RCC 7860 (cell line): ENCODE measurements around the gene GPR68.
A peak's percentile ranks its signal among the peaks of the same experiment; 100 is the strongest.

Experiments used
- DNase-seq: peaks from one replicate; pipeline ENCODE4 v3.0.0-alpha.2; 2015; ENCODE audit warnings: low spot score
- FAIRE-seq: peaks from 2 replicates; lab custom pipeline; 2012; peaks lifted over from hg19 to GRCh38; lab: Jason Lieb, UNC

GPR68 gene, protein sequence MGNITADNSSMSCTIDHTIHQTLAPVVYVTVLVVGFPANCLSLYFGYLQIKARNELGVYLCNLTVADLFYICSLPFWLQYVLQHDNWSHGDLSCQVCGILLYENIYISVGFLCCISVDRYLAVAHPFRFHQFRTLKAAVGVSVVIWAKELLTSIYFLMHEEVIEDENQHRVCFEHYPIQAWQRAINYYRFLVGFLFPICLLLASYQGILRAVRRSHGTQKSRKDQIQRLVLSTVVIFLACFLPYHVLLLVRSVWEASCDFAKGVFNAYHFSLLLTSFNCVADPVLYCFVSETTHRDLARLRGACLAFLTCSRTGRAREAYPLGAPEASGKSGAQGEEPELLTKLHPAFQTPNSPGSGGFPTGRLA

DNA sequence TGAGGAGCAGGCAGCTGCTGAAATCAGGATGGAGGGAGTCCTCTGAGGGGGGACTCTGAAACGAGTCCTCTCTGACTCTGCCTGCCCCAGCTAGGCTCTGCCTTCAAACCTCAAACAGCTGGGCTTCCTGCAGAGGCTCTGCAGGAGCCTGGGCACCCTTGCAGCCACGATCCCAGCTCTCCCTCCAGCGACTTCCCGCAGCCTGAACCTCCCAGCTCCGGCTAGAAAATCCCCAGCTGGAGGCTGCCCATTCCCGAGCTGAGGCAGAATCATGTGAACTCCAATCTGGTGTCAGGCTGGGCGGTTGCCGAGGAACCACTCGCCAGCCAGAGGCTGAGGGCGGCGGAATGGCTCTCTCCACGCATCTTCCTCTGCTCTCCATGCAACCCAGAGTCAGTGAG, at the start of gene GPR68:
TSS of gene GPR68 (minus strand) at position 204 of the 401 bp plus-strand sequence. CDS start 9,654 bp downstream, outside the sequence.
- DNase-seq (peak; percentile 37), FAIRE-seq (peak; percentile 12)

DNA sequence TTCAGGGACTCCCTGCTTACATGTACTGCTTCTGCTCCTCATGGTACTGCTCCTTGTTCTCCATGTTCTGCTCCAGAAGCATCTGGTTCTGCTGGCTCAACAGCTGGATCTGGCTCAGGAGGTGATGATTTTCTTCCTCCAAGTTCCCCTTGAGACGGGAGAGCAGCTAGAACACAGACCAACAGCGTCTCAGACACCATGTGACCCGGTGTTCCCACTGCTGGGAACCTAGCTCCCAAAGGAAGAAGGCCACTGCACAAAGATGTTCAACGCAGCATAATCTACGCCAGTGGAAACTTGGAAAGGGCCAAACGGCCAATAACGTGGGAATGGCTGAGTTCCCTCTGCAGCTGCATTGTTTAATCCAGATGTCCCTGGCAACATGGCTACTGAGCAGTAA, 49.6 kb upstream of the GPR68 start:
- FAIRE-seq (no peak), DNase-seq (no peak)

DNA sequence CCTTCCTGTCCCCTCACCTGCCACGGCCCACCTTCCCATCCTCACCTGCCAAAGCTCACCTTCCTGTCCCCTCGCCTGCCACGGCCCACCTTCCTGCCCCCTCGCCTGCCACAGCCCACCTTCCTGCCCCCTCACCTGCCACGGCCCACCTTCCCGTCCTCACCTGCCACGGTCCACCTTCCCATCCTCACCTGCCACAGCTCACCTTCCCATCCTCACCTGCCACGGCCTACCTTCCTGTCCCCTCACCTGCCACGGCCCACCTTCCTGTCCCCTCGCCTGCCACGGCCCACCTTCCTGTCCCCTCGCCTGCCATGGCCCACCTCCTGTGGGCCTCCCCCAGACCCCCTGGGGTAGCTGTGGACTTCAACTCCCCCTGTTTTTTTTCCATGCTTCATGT, 48.8 kb upstream of the GPR68 start:
- no peak for FAIRE-seq
- DNase-seq: no peak

DNA sequence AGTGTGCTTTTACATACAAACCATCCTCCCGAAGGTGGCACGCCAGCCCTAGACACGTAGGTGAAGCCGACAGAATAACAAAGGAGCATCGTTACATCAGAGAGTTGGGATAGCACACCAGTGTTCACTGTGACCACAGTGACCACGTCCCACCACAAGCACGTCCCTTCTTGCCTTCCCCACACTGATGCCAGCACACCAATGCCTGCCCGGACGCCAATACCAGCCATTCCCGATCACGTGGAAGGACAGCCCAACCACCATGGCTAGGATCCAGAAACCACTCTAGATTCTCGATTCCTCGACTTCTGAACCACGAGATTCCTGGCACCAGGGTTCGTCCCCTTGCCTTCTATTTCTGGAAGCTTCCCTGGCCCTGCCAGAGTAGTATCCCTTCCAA, 48.0 kb upstream of the GPR68 start:
- FAIRE-seq: no peak
- no peak for DNase-seq

DNA sequence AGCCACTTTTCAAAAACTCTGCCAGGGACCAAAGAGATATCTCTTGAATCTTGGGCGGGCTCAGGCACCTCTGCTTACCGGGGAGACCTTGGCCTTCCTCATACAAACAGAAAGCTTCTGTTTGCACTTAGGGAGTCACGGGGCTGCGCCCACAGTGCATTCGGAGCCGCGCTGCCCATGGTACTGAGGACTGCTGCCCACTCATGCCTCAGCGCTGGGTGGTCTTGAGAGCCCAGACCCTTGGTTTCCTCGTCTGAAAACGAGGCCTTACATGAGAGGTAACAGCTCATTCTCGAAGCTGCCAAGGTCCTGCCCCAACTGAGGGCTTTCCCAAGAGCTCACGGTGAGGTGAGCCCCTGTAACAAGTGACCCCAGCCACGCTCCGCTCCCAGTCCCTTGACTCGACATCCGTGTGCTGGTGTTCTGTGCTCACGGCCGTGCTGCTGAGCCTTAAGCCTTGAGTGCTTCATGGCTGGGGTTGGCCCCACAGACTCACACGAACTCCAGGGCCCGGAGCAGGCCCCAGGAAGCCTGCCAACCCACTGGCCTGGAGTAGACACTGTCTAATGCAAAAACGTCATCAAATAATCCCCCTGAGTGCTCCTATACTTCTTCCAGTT, 47.4 kb upstream of the GPR68 start:
- DNase-seq (no peak), FAIRE-seq (no peak)

DNA sequence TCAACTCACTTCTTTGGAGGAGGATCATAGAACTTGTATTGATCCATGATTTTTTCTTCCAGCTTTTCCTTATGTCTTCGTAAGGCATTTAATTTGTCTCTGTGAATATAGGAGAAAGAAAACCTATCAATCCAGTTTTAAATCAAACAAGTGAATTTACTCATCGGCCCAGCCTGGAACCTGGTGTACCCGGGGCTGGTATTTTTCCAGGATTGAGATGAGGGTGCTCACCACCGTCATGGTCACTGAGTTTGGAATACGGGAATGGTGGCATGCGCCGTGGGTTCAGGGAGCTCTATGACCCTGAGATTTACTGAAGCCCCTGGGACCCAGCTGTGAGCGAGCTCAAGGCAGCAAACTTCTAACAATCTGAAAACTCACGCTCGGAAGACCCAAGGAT, 46.5 kb upstream of the GPR68 start:
- DNase-seq: no peak
- no peak for FAIRE-seq

DNA sequence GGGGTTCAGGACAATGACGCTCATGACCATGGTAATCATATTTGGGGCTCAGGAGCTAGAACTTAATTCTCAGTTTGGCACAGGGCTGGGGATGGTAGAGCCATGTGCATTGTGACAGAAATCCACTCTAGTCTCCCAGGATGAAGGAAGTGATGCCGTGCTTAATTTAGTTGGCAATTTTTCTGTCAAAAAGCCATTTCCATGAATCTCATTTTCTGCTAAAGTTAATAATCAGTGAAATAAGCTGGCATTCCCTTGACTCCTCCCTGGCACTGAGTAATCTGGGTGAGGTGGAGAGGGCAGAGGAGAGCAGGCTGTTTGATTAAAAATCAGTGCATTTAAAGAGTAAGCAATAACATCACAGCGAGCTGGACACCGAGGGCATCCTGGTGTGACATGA, 45.0 kb upstream of the GPR68 start:
- FAIRE-seq: no peak
- DNase-seq: no peak

DNA sequence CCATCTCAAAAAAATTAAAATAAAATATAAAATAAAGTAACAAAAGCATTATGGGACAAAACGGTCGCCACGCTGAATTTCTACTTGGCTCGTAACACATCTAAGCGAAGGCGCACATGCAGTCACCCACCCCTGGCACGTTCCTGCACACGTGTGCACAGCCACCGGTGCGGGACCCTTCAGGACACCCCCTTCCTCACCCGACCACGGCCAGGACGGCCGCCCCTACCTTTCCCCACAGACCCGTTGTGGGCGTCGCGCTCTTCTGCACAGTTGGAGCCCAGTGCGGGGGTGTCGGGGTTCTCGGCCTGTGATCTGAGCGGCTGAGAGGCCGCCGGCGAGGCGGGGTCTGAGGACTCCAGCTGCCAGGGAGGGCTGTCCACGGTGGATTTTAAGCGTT, 44.4 kb upstream of the GPR68 start:
- no peak for DNase-seq
- FAIRE-seq: no peak

DNA sequence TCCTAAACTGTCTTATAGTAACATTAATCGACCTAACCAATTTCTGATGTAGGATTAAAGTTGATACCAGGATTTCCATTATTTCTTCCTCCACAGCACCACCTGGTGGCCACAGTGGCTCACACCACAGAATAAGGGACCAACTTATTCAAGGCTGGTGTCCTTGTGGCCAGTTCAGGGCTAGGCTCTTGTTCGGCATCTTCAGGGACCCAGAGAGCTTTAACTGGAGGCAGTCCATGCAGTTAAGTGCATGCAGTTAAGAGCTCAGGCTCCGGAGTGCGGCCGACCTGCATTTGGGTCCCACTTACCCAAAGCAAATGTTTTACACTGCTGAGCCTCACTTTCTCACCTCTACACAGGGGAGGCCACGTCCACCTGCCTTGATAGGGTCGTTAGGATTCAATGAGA, 42.0 kb upstream of the GPR68 start:
- DNase-seq (peak; percentile 32), FAIRE-seq (no peak)

DNA sequence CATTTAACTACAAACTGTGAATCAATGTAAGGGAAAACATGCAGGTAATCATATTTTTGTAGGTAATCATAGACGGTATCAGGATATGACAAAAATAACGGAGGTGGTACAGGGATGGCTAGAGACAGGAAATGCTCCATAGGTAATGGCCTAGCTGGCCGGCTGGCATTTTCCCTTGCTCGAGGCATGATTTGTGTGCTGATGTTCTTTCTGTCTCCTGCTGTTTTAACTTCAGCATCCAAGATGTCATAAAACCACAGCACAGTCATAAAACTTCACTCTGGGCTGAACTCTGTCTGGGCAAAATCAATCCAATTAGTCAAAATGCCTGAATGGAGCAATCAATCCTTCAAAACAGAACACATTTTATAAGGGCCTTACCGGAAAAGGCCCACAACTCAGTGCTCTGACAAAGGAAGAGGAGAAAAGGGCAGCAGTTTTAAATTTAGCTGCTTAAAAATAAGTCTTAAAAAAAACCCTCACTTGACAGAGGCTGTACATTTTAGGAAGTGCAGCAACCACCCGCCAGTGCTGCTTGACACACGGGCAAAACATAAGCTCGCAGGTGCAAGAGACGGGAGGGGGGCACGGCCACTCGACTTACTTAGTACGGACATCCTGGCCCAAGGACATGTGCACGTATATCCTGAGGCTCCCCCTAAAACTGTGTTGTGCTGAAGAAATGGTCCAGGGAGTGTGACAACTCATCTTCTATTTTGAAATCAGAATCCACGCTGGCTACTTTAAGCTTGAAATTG, 40.5 kb upstream of the GPR68 start:
- DNase-seq (no peak), FAIRE-seq (no peak)

DNA sequence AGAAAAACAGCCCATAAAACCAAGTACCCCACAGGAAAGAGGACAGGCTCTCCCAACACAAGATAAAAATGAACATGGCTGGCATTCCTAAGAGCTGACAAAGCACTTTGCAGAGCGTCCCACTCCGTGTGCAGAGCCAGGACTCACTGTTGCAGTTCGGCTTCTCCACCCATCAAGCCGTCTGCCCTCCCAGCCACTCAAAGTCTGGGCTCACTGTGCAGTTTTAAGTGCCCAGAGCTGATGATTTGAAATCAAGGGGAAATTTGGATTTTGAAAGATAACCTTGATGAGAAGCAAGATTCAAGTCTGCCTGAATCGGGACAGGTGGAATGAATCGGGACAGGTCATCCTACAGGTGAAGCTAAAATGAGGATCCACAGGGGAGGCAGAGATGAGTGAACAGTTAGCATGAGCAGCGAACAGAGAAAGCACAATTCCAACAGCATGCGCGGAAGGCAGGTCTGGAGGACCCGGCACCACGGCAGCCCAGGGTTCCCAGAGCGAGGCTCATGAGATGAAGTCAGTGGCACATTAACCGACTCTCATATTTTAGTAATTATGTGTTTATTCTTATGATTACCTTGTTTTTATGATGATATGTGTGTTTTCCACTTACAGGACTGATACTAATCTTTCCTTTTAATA, 39.8 kb upstream of the GPR68 start:
- no peak for FAIRE-seq
- peak; percentile 30 for DNase-seq

DNA sequence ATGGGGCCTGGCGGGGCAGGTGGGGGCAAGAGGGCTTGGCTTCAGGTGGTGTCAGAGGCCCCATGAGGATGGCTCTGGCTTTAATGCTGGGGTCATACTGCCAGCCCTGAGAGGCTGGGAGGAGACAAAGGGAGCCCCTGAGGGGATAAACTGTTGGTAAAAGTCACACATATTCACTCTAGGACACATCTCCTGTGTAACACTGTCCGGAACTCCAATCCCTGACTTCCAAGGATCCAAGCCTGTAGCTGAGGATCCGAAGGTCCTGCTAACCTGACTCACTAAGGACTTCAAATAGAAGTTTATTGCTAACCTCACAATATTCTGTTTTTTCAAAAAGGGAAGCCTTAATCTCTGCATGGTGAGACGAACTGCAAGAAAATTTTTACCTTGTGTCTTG, 39.2 kb upstream of the GPR68 start:
- no peak for DNase-seq
- FAIRE-seq: no peak

DNA sequence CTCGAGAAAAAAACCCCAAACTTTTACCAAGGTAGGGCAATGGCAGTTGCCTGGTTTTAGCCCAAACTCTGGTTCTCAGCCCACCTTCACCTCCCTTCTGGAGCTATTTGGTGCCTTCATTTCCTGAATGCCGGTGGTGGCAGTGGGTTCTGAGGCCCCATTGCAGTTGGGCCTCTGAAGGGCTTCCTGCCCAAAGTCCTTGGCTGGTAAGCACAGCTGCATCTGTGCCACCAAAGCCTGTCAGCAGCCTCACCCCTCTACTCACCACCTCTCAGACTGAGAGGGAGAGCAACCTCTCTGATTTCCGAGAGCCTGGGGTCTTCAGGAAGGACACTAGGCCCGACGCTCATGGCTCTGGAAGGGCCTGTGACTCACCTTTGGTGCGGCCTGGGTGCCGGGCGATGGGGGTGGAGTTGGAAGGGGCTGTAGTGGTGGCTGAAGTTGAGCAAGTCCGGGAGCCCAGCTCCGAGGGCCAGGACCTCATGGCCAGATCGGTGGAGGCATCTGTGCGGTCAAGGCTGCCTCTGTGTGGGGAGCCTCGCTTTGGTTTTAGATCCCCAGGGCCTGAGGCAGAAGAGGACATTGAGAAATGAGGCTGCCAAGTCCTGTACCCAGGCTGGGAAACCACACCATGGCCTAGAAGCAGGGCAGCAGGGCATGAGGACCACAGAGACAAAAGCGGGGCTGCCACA, 38.6 kb upstream of the GPR68 start:
- DNase-seq (no peak), FAIRE-seq (no peak)

DNA sequence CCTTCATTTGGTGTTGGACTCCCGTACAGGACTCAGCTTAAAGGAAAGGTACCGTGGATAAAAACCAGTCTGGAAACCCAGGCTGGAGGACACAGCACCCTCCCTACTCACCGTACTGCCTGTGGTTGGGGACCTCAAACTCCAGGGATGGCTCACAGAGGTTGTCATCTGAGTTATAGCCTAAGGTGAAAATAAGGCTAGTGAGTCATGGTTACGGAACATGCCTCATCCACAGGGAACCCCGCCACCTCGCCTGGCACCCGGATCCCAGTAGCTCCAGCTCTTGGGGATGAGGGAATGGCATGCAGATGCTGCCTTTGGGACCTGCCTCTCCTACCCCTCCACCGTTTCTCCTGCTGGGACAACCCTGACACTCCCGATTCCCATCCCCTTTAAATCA, 36.8 kb upstream of the GPR68 start:
- FAIRE-seq: no peak
- peak; percentile 37 for DNase-seq

DNA sequence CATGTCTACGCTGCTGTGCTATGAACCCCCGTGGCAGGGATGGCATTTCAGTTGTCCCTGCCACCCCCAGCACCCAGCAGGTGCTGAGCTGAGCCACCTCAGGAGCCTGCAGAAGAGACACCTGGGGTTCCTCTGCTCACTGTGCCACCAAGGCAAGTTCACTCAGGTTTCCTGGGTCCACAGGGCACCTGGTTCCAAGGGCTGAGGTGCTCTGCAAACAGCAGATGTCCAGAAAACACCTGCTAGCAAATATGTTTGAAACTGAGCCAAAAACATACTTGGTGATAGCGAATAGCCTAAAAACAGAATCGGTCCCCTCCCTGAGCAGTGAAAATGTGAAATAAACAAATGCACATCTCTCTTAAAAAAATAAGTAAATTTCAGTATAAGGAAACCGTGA, 35.6 kb upstream of the GPR68 start:
- DNase-seq: no peak
- no peak for FAIRE-seq

DNA sequence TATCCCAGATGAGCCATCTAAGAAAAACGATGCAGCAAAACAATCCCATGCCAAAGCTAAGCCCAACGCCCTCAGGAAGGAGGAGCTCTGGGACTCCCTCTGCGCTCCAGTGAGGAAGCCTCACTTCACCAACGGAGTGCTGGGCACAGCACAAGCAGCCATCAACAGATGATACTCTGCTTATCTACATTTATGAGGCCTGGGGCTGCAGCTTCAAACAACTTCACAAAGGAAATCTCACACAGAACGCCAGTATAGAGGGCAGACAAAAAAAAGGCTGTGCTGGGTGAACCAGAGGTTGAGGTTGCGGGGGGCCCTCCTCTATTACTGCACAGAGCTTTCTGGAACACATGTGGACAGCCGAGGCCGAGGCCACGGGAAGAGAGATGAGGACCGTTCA, 34.9 kb upstream of the GPR68 start:
- FAIRE-seq (no peak), DNase-seq (no peak)

DNA sequence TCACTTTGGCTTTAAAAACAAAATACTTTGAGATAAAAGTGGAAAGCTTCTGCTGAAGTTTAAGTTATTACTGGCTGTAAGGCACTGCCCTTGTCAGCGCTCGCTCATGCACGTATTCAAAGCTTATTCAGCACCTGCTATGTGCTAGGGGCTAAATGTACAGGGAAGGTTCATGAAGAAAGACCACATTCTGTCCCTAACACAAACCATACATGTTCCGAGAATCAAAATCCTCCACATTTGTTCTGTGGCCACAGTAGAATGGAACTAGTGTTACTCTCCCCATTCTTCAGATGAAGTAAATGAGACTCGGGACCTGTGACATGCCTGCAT, 33.8 kb upstream of the GPR68 start:
- FAIRE-seq (no peak), DNase-seq (no peak)

DNA sequence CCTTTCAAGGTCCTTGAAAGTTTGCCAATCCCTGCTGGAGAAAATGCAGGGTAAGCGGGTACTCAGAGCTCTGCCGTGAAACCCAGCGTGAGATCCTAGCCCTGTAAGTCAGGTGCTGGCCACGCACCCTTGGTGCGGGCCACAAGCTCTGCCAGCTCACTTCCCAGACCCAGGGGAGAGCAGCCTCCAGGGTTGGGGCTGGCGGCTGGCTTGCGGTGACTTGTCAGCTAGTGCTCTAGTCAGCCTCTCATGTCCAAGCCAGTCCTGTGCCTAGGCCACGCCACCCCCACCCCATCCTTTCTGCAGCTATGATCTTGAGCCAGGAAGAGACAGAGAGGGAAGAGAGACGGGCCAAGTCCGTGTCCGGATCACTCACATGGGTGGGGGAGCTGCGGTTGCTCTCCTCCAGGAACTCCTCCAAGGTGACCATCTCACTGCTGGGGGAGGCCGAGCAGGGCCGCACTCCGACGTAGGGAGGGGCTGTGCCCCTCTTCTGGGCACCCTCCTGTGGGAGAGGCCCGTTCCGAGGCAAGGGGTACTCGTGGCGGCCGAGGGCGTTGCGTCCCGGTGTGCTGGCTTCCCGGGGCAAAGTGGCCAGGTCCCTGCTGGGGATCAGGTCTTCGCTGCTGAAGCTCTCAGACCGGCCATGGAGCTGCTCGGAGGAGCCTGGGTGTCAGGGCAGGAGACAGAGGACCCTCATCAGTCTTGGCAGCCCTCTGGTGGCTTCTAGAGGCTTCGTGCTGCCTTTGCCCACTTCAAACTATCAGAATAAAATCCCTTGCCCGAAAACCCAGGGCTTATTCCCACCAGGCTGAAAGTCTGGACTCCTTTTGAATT, 33.3 kb upstream of the GPR68 start:
- no peak for FAIRE-seq
- DNase-seq: no peak

DNA sequence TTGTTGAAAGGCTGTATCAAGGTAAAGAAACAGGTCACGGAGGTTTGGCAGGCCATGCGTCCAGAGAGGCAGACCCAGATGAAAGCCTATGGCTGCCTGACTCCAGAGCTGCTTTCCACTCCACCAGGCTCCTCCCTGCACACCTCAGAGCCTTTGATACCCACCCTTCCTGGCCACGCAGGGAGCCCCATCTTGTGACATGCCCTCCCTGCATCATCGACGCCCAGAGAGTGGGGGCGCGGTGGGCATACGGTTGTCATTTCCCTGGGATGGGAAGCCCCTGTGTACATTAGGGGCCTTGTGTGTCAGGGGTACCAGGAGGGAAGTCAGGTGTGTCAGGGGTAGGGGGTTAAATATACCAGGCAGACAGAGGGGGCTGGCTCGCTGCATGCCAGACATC, 30.3 kb upstream of the GPR68 start:
- no peak for DNase-seq
- no peak for FAIRE-seq

DNA sequence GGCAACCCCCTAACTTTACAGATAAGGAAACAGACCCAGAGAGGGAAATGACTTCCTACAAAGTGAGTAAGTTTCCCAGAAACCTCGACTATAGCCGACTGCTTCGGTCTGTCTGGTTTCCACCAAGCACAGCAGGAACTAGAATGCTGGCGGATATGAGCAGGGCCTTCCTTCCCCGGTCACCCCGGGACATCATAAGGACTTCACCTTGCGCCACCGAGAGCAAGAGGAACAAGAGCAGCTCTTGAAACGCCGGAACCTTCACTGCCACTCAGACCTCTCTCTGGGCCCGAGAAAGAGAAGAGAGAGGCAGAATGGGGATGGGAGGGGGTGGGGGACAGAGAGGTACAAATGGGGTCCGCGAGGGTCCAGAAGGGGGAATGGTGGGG, 29.4 kb upstream of the GPR68 start:
- no peak for FAIRE-seq
- DNase-seq: no peak
